Fibroblast of upper back skin (primary cell): ENCODE data around the gene PRSS50.
"Not testable (repeated sequence)": the region's sequence is repeated elsewhere in the genome, so short reads cannot be mapped to it uniquely, and the experiment has no call there.

Experiments used
- DNase-seq: peaks from one replicate; pipeline ENCODE4 v3.0.0-alpha.2; 2013

PRSS50 gene

GRCh38 chr3:46706771-46707582, 10.7 kb downstream of the PRSS50 start:
- DNase-seq: no peak

GRCh38 chr3:46705751-46706552, 11.7 kb downstream of the PRSS50 start:
- DNase-seq: peak; percentile 88

- DNase-seq: peak; percentile 69
Measured at GRCh38 chr3:46705022-46705530, 12.6 kb downstream of the PRSS50 start.

GRCh38 chr3:46704346-46704745, 13.3 kb downstream of the PRSS50 start:
- not testable (repeated sequence) for DNase-seq

GRCh38 chr3:46703013-46703520, 14.6 kb downstream of the PRSS50 start:
- DNase-seq: no peak

- DNase-seq: no peak
Measured at GRCh38 chr3:46702246-46703012, 15.2 kb downstream of the PRSS50 start.

- DNase-seq: no peak
Measured at GRCh38 chr3:46701181-46701939, 16.3 kb downstream of the PRSS50 start, which contains the start of gene TMIE. Gene TMIE (plus strand): TSS chr3:46701392. CDS start chr3:46701488, 96 bp downstream.

DNA sequence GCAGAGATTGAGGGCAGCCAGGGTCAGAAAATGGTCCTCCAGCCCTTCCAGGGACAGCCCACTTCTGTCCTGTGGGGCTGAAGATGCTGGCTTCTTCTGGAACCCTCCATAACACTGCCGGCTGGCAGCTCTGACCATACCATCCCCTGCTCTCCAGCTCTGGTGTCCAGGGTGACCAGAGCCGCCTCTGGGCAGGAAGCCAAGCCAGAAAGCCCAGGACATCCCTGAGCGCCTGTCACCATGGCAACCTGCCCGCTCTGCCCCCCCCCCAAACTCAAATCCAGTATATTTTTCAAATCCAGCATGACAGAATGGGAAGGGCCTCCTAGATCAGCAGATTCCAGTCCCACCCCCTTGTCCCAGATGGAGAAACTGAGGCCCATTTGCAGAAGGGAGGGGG, 16.9 kb downstream of the PRSS50 start:
- DNase-seq: no peak

GRCh38 chr3:46699676-46700523, 17.8 kb downstream of the PRSS50 start:
- no peak for DNase-seq

DNA sequence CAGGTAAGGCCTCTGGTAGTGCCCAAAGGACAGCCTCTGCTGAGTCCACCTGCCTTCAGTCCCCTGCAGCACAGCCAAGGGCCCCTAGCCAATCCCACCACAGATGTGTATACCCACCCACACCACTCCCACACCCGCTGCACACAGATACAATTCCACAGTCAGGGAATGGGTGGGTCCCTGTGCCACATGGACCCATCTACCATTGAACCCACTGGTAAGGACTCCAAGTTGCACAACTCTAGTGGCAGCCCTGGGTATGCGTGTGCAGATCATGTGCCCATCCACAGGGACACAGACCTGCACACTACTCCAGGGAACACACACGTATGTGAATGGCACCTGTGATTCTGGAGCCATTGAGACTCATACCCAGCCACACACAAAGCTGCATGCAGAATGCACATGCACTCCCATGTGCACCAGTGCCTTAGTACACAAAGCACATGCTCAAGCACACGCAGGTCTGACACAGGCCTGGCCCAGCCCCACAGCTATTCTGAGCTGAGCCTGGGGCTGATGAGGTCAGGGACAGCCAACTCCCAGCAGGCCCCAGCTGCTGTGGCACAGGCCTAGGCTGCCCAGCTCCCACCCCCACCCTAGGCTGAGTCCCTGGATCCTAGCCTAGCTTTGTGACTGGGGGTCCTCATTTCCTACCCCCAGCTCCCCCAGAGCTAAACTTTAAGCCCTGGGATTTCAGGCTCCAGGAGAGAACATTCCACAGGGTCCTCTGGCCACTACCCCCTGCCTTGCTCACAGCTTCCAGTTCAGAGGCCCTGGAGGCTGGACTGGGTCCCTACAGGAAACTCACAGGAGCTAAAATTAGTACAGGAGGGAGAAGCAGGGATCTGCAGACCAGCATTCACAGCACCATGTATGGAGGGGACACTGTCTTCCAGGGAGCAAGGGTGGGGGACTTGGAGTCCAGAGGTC, 21.4 kb downstream of the PRSS50 start:
- DNase-seq: peak; percentile 33

DNA sequence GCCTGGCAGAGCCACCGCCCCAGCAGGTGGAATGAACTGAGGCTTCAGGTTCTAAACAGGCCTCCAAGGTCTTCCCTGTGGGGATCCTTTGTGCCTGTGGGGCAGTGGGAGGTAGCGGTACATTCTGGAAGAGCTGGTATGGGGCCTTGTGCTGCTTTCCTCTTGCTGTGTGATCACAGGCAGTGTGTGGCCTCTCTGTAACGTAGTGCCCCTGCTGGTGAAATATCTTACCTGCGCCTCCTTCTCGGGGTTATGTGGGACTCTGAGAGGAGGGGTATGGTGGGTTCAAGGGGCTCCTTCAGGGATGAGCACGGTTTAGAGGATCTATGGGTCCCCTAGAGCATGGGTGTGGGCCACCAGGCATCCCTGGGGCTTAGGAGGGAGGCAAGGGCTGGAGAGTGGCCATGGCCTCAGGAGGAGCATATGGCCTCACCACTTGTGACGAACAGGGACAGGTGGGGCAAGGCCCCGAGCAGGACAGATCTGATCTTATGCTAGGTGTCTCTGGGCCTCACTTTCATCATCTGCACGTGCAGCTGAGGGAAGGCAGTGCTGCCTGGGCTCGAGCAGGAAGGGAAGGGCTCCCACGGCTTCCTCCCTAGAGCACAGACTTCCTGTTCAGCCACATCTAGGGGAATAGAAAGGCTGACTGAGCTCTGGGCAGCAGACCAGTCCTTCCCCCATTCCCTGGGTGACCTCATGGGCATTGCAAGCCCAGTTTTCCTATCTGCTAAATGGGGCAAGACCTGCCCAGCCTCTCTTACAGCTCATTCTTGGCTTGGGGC, 22.3 kb downstream of the PRSS50 start:
- DNase-seq: no peak

DNA sequence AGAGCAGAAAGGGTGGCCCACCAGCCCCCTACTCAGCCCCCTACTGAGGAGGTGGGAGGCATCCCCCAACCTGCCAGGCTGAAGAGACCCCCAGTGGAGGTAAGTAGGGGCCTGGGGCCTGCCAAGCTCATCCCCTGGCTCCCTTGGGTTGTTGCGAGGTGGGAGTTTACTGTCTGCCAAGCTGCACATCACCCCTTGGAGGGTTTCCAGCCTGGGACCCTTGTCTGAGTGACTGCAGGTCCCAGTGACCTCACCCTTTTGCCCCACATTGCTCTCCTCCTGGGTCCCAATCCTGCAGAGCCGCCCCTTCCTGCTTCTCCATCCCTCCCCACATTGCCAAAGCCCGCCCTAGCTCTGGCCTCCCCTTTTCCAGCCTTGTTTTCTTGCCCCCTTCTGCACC, 23.1 kb downstream of the PRSS50 start:
- no peak for DNase-seq

DNA sequence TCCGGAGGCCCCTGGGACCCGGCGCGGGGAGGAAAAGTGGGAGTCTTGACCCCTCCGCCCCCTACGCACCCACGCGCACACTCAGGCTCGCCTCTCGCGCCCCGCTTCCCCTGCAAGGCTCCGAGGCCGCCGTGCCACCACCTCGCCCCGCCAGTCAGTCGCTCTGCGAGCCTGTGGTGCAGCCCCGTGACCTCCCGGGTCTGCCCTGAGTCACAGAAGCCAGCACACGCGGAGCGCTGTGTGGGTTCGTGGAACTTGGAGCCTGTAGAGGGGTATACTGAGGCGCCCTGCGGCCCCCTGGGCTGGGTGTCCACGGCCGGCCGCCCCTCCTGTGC, 23.8 kb downstream of the PRSS50 start:
- DNase-seq: no peak

GRCh38 chr3:46693038-46693891, 24.4 kb downstream of the PRSS50 start, which contains the start of gene ALS2CL:
Gene ALS2CL (minus strand): TSS chr3:46693679. CDS start chr3:46689440, 4,239 bp downstream.
- DNase-seq: no peak

GRCh38 chr3:46692566-46692990, 25.1 kb downstream of the PRSS50 start:
- no peak for DNase-seq

GRCh38 chr3:46690798-46691197, 26.9 kb downstream of the PRSS50 start:
- no peak for DNase-seq

DNA sequence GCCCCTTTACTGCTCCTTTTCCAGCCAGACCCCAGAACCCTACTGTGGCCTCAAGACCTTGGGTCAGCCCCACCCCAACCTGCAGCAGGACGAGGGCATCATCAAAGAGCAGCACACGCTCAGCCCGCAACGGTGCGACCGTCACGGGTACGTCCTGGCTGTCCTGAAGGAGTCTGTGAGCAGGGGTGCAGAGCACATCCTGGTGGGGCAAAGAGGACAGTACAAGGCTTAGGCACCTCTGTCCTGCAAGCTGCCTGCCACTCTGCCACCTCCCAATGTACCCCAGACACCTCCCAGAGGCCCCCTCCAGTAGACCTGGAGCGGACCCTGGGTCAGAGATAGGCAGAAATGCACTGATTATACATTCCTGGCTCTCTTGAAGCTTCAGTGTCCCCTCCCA, 32.2 kb downstream of the PRSS50 start:
- DNase-seq: no peak

DNA sequence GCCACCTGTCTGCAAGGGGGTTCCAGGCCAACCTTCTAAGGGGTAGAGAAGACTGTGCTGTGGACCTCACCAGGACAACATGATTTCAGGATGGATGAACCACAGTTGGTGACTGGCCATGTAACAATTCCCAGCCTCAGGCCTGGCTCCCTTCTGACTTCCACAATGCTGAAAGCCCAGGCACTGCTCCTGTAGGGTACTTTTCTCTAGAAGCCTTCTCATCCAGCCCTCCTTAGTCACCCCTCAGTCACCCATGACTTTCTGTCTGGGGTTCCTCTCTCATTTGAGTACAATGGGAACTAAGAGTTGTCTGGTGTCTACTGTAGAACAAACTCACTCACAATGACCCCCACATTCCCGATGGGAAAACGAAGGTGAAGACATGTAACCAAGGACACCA, 32.8 kb downstream of the PRSS50 start:
- no peak for DNase-seq
